ENCODE measurements around the gene ATF6B.

ATF6B gene

DNA sequence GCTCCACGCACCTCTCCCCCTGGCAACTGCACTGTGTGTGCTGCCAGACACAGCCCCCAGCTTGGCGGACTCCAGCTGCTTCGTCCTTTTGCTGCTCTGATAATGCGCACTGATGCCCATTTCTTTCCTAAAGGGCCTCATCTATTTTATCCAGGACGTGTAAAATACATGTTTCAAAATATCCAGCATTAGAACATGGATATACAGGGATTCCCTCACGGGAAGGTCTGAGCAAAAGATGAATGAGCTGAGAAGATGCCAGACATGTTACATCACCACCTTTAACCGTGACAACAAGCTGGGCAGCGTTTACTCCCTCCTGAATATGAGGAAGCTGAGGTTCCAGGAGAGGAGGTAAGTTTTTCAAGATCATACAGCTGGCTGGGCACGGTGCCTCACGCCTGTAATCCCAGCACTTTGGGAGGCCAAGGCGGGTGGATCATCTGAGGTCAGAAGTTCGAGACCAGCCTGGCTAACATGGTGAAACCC lies 51.7 kb downstream of the ATF6B start:
- H3K4me3 ChIP-seq (ENCODE audit: low read depth, low read length) = no peak overlapping the region
- DNase-seq (ENCODE audit: low read depth) = peak; percentile 82
- TF ChIP-seq MYC (IDR thresholded peaks at IDR 0.05; ENCODE audit: low read depth, low read length) = no peak
- TF ChIP-seq, protein P1, sequence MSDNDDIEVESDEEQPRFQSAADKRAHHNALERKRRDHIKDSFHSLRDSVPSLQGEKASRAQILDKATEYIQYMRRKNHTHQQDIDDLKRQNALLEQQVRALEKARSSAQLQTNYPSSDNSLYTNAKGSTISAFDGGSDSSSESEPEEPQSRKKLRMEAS (IDR thresholded peaks at IDR 0.05; ENCODE audit: low read depth, low read length) = no peak
- TF ChIP-seq POLR2A (IDR thresholded peaks at IDR 0.05; ENCODE audit: extremely low read depth, insufficient read length) = no peak
- TF ChIP-seq, protein P2, sequence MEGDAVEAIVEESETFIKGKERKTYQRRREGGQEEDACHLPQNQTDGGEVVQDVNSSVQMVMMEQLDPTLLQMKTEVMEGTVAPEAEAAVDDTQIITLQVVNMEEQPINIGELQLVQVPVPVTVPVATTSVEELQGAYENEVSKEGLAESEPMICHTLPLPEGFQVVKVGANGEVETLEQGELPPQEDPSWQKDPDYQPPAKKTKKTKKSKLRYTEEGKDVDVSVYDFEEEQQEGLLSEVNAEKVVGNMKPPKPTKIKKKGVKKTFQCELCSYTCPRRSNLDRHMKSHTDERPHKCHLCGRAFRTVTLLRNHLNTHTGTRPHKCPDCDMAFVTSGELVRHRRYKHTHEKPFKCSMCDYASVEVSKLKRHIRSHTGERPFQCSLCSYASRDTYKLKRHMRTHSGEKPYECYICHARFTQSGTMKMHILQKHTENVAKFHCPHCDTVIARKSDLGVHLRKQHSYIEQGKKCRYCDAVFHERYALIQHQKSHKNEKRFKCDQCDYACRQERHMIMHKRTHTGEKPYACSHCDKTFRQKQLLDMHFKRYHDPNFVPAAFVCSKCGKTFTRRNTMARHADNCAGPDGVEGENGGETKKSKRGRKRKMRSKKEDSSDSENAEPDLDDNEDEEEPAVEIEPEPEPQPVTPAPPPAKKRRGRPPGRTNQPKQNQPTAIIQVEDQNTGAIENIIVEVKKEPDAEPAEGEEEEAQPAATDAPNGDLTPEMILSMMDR (IDR thresholded peaks at IDR 0.05; ENCODE audit: low read depth, low read length) = no peak

DNA sequence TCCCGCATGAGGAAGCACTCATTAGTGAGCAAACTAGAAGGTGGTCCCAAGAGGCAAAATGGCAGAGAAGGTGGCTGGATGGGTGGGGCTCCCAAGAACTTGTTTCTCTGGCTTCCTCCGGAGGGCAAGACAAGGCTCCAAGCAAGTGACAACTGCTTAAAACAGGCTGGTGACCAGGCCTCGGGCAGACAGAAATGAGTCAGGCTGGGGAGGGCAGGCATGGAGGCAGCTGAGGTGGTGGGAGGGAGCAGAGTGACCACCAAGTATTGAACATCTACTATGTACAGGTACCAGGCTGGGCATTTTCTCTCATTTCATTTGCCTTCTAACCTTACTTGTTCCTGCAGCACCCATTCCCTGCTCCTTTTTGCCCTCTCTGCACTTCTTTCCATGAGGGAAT lies 52.3 kb downstream of the ATF6B start:
- DNase-seq (ENCODE audit: low read depth) = peak; percentile 36
- TF ChIP-seq, protein P1 (IDR thresholded peaks at IDR 0.05; ENCODE audit: low read depth, low read length) = no peak
- TF ChIP-seq POLR2A (IDR thresholded peaks at IDR 0.05; ENCODE audit: extremely low read depth, insufficient read length) (no peak), MYC (IDR thresholded peaks at IDR 0.05; ENCODE audit: low read depth, low read length) (no peak)
- TF ChIP-seq, protein P2 (IDR thresholded peaks at IDR 0.05; ENCODE audit: low read depth, low read length) = no peak
- no peak overlapping the region for H3K4me3 ChIP-seq (ENCODE audit: low read depth, low read length)

DNA sequence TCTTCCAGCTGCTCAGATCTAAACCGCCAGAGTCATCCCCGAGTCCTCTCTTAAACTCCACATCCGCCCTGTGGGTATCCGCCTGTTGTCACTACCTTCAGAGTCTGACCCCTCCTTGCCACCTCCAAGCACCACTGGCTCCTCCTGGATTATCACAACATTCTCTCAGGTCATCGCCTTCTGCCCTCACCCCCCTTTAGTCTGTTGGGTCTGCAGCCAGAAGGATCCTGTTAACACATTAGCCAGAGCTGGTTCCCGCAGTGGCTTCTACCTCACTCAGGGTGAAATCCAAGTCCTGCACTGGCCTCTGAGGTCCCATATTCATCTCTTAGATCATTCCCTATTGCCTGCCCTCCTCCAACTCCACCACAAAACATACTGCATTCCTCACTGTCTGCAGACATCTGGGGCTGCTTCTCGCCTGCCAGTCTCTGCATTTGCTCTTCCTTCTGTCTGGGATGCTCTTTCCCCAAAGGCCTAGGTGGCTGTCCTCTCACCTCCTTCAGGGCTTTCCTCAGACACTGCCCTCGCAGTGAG lies 53.0 kb downstream of the ATF6B start:
- no peak overlapping the region for H3K4me3 ChIP-seq (ENCODE audit: low read depth, low read length)
- DNase-seq (ENCODE audit: low read depth) = no peak
- TF ChIP-seq MYC (IDR thresholded peaks at IDR 0.05; ENCODE audit: low read depth, low read length) = no peak
- TF ChIP-seq, protein P1 (IDR thresholded peaks at IDR 0.05; ENCODE audit: low read depth, low read length) = no peak
- no peak for TF ChIP-seq POLR2A (IDR thresholded peaks at IDR 0.05; ENCODE audit: extremely low read depth, insufficient read length)
- TF ChIP-seq, protein P2 (IDR thresholded peaks at IDR 0.05; ENCODE audit: low read depth, low read length) = no peak

DNA sequence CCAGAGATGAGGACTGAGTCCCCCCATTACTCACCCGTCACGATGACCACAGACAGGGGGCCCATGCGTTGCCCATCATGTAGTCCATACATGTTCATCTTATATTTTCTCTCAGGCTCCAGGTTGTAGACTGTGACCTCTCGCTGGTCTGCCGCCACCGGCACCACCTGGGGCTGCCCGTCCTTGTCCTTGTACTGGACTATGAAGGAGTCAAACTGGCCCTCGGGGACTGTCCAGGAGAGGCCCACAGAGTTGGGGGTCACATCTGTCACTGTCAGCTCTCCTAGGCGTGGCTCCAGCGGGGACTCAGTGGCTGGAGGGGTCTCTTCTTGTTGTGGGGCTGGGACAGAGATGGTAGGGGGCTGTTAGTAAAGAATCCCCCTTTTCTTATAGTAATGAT lies 54.4 kb downstream of the ATF6B start:
- no peak overlapping the region for H3K4me3 ChIP-seq (ENCODE audit: low read depth, low read length)
- no peak for DNase-seq (ENCODE audit: low read depth)
- TF ChIP-seq, protein P1 (IDR thresholded peaks at IDR 0.05; ENCODE audit: low read depth, low read length) = no peak
- TF ChIP-seq POLR2A (IDR thresholded peaks at IDR 0.05; ENCODE audit: extremely low read depth, insufficient read length) (no peak), MYC (IDR thresholded peaks at IDR 0.05; ENCODE audit: low read depth, low read length) (no peak)
- TF ChIP-seq, protein P2 (IDR thresholded peaks at IDR 0.05; ENCODE audit: low read depth, low read length) = no peak

DNA sequence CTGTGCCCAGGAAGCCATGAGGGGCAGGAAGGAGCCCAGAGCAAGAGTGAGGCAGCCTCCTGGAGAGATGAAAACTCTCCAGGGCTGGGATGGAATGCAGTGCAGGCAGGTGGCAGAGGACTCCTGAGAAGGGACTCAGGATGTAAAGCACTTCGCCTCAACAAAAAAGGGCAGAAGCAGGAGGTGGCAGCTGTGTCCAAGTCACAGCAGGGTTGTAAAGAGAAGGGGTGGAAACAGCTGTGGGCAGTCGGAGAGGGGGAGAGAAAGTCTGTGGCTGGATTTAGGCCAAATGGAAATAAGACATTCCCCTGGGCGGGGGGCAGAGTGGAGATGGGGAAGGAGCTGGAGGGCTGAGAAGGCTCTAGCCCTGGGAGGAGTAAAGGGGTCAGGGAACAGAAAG lies 54.9 kb downstream of the ATF6B start:
- TF ChIP-seq MYC (IDR thresholded peaks at IDR 0.05; ENCODE audit: low read depth, low read length) (no peak), POLR2A (IDR thresholded peaks at IDR 0.05; ENCODE audit: extremely low read depth, insufficient read length) (no peak)
- TF ChIP-seq, protein P2 (IDR thresholded peaks at IDR 0.05; ENCODE audit: low read depth, low read length) = no peak
- TF ChIP-seq, protein P1 (IDR thresholded peaks at IDR 0.05; ENCODE audit: low read depth, low read length) = no peak
- DNase-seq (ENCODE audit: low read depth) = no peak

More for the DNA sequence above, 54.9 kb downstream of the ATF6B start:
- no peak overlapping the region for H3K4me3 ChIP-seq (ENCODE audit: low read depth, low read length)
